Measurements from ENCODE around the gene ZNF750. TPM values are rescaled to one million over a fixed set of nuclear protein-coding genes. Genes with fewer than 3 reads are reported as not detected.

Gene ZNF750
- total RNA-seq, 1 donor from 2014 or later: under 0.01 TPM

Other genes starting within 250 kb of the ZNF750 start
- gene WDR45B, start 191.6 kb downstream of the ZNF750 start, total RNA-seq: 59.4 and 79.9 TPM in 2 replicates
- gene RAB40B, start 141.3 kb downstream of the ZNF750 start, total RNA-seq: 6.5 and 9.1 TPM in 2 replicates
- 29.1 and 37.2 TPM in 2 replicates for gene FN3KRP, start 123.3 kb downstream of the ZNF750 start, total RNA-seq
- gene FN3K, start 104.4 kb downstream of the ZNF750 start, total RNA-seq: 4.2 and 5.3 TPM in 2 replicates
- 39.0 and 77.0 TPM in 2 replicates for gene TBCD, start 88.0 kb downstream of the ZNF750 start, total RNA-seq
- 30.8 and 63.3 TPM in 2 replicates for gene METRNL, start 239.6 kb upstream of the ZNF750 start, total RNA-seq